ENCODE measurements around the gene UQCC2.

DNA sequence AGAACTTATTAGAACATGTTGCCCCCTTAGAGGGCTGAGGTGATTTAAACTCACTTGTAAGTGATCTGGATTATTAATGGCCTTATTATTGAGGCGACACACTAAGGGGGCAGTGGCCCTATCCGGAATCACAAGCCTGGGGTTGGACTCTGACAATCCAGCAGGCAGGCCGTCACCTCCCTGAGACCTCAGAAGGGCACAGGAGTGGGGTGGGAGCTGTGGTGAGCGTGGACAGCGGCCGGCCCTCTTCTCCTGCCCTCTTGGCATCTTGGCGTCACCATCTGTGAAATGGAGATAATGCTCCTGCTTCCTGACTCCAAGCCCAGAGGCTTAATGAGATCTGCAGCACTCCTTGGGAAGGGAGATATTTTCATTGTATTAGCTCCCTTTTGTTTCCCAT lies 15.6 kb upstream of the UQCC2 start:
- TF ChIP-seq, protein P1, sequence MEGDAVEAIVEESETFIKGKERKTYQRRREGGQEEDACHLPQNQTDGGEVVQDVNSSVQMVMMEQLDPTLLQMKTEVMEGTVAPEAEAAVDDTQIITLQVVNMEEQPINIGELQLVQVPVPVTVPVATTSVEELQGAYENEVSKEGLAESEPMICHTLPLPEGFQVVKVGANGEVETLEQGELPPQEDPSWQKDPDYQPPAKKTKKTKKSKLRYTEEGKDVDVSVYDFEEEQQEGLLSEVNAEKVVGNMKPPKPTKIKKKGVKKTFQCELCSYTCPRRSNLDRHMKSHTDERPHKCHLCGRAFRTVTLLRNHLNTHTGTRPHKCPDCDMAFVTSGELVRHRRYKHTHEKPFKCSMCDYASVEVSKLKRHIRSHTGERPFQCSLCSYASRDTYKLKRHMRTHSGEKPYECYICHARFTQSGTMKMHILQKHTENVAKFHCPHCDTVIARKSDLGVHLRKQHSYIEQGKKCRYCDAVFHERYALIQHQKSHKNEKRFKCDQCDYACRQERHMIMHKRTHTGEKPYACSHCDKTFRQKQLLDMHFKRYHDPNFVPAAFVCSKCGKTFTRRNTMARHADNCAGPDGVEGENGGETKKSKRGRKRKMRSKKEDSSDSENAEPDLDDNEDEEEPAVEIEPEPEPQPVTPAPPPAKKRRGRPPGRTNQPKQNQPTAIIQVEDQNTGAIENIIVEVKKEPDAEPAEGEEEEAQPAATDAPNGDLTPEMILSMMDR (IDR thresholded peaks at IDR 0.05): no peak
- TF ChIP-seq ZFX (IDR thresholded peaks at IDR 0.05; ENCODE audit: borderline replicate concordance): no peak

All from 22Rv1 (cell line).